SK-N-SH (cell line): ENCODE data around the gene CA5A. TPM values are rescaled to one million over a fixed set of nuclear protein-coding genes. Genes with fewer than 3 reads are reported as not detected.

ENCODE experiments used
- CTCF ChIA-PET: fragments of 300-600, 350-600 bp; formaldehyde crosslinking; extraction: SDS; loops from one replicate; lab custom pipeline; 2021; lab: Yijun Ruan, JAX
- POLR2A ChIA-PET: fragments of 350-600 bp; sonication (Branson Sonifier 250); formaldehyde crosslinking; extraction: SDS; loops from one replicate; lab custom pipeline; 2020; ENCODE audit warnings: antibody characterized with exemption, inconsistent platforms; lab: Yijun Ruan, JAX
- DNase-seq: peaks from one replicate; pipeline ENCODE4 v3.0.0; 2012
- H2AFZ ChIP-seq: fragments of 200-600 bp; sonication (generic); 2 replicates; pipeline ENCODE4 v1.8.1; 2016; ENCODE audit warnings: antibody characterized with exemption, mild to moderate bottlenecking, low read depth
- H3F3A ChIP-seq: fragments of 200-600 bp; sonication (generic); replicated peaks from 2 replicates; pipeline ENCODE3; 2016; ENCODE audit warnings: antibody characterized with exemption, mild to moderate bottlenecking; ENCODE audit not compliant: insufficient read depth
- H3K27ac ChIP-seq, 2 experiments: fragments of 200-500 bp in 1 of 2; fragments of 200-600 bp in 1 of 2; sonication (Bioruptor generic) in 1 of 2; sonication (generic), shearing (Covaris generic) in 1 of 2; 2 replicates each; pipeline versions ENCODE4 v1.5.1 to v1.6.1; 2014 to 2016; ENCODE audit warnings: low read depth in 2 of 2, inconsistent platforms in 1 of 2, low read length in 1 of 2, mild to moderate bottlenecking in 1 of 2, mixed read lengths in 1 of 2
- H3K27me3 ChIP-seq: fragments of 200-600 bp; sonication (generic), shearing (Covaris generic); 2 replicates; pipeline ENCODE4 v1.6.1; 2016; ENCODE audit warnings: mixed run types; ENCODE audit not compliant: insufficient read depth
- H3K36me3 ChIP-seq, 2 experiments: fragments of 200-500 bp in 1 of 2; fragments of 200-600 bp in 1 of 2; sonication (Bioruptor generic) in 1 of 2; sonication (generic) in 1 of 2; replicated peaks in 1 of 2; 2 replicates each; pipeline versions ENCODE3 to v1.5.1; 2014 to 2016; ENCODE audit warnings: low read length in 1 of 2, mild to moderate bottlenecking in 1 of 2; ENCODE audit not compliant: insufficient read depth in 2 of 2, control insufficient read depth in 1 of 2
- H3K4me1 ChIP-seq, 2 experiments: fragments of 200-500 bp in 1 of 2; fragments of 200-600 bp in 1 of 2; sonication (Bioruptor generic) in 1 of 2; sonication (generic), shearing (Covaris generic) in 1 of 2; 2 replicates each; pipeline versions ENCODE4 v1.5.1 to v1.6.1; 2014 to 2016; ENCODE audit warnings: low read depth in 1 of 2, low read length in 1 of 2, mixed run types in 1 of 2; ENCODE audit not compliant: insufficient read depth in 2 of 2, control insufficient read depth in 1 of 2
- H3K4me2 ChIP-seq: fragments of 200-600 bp; sonication (generic), shearing (Covaris generic); 2 replicates; pipeline ENCODE4 v1.6.1; 2017; ENCODE audit warnings: mixed run types
- H3K4me3 ChIP-seq, 2 experiments: fragments of 200-500 bp in 1 of 2; fragments of 200-600 bp in 1 of 2; sonication (Bioruptor generic) in 1 of 2; sonication (generic), shearing (Covaris generic) in 1 of 2; 2 replicates each; pipeline versions ENCODE4 v1.5.1 to v1.8.1; 2014 to 2016; ENCODE audit warnings: low read depth in 2 of 2, inconsistent platforms in 1 of 2, low read length in 1 of 2, mild to moderate bottlenecking in 1 of 2, mixed read lengths in 1 of 2, moderate library complexity in 1 of 2
- H3K79me2 ChIP-seq: fragments of 200-600 bp; sonication (generic); 2 replicates; pipeline ENCODE4 v1.8.1; 2017; ENCODE audit warnings: mild to moderate bottlenecking; ENCODE audit not compliant: insufficient read depth
- H3K9ac ChIP-seq: fragments of 200-600 bp; sonication (generic); 2 replicates; pipeline ENCODE4 v1.6.1; 2017; ENCODE audit warnings: mixed run types
- H3K9me2 ChIP-seq: fragments of 200-600 bp; sonication (generic); 2 replicates; pipeline ENCODE4 v1.6.1; 2017; ENCODE audit warnings: mixed run types
- H3K9me3 ChIP-seq: fragments of 200-600 bp; sonication (generic); 2 replicates; pipeline ENCODE4 v1.6.1; 2017; ENCODE audit warnings: mixed run types, mild to moderate bottlenecking, moderate library complexity
- H4K20me1 ChIP-seq: fragments of 200-600 bp; sonication (generic); 2 replicates; pipeline ENCODE4 v1.6.1; 2017; ENCODE audit warnings: mild to moderate bottlenecking, mixed run types; ENCODE audit not compliant: insufficient read depth
- CHD2 ChIP-seq: fragments of 150-350 bp; IDR thresholded peaks from 2 replicates; pipeline ENCODE4 v1.6.1; 2018; ENCODE audit warnings: low read length; ENCODE audit not compliant: partially characterized antibody
- EP300 ChIP-seq, 2 experiments: IDR thresholded peaks; 2 replicates each; pipeline versions ENCODE4 v1.4.0 to v1.6.1; 2012; ENCODE audit warnings: borderline replicate concordance in 1 of 2, low read depth in 1 of 2, low read length in 1 of 2
- FOSL2 ChIP-seq: IDR thresholded peaks from 2 replicates; pipeline ENCODE4 v1.4.0; 2012; ENCODE audit warnings: low read depth, mild to moderate bottlenecking, moderate library complexity, borderline replicate concordance
- FOXJ3 ChIP-seq: sonication (generic); formaldehyde crosslinking; IDR thresholded peaks from 2 replicates; pipeline ENCODE4 v1.5.1; 2020; ENCODE audit warnings: mild to moderate bottlenecking, missing genetic modification reagents
- GABPA ChIP-seq: IDR thresholded peaks from 2 replicates; pipeline ENCODE4 v1.4.0; 2012; ENCODE audit warnings: low read depth, mild to moderate bottlenecking
- GATA2 ChIP-seq: sonication (generic); formaldehyde crosslinking; IDR thresholded peaks from 2 replicates; pipeline ENCODE4 v1.5.0; 2020; ENCODE audit warnings: mild to moderate bottlenecking, missing genetic modification reagents
- MEF2A ChIP-seq: IDR thresholded peaks from 2 replicates; pipeline ENCODE4 v1.4.0; 2012; ENCODE audit warnings: low read depth, borderline replicate concordance
- MXI1 ChIP-seq: IDR thresholded peaks from 2 replicates; pipeline ENCODE4 v1.6.1; 2012; ENCODE audit warnings: mild to moderate bottlenecking, low read depth, low read length, improper control_type of control experiment
- NRF1 ChIP-seq: IDR thresholded peaks from 2 replicates; pipeline ENCODE4 v1.6.1; 2012; ENCODE audit warnings: low read depth, mild to moderate bottlenecking, low read length
- POLR2AphosphoS5 ChIP-seq: IDR thresholded peaks from 2 replicates; pipeline ENCODE4 v1.6.1; 2012; ENCODE audit warnings: low read depth, low read length
- RAD21 ChIP-seq: IDR thresholded peaks from 2 replicates; pipeline ENCODE4 v1.6.1; 2012; ENCODE audit warnings: mild to moderate bottlenecking, low read length
- RXRA ChIP-seq: IDR thresholded peaks from 2 replicates; pipeline ENCODE4 v1.4.0; 2012; ENCODE audit warnings: low read depth, mild to moderate bottlenecking, borderline replicate concordance
- SIN3A ChIP-seq: IDR thresholded peaks from 2 replicates; pipeline ENCODE4 v1.6.1; 2012; ENCODE audit warnings: low read depth, mild to moderate bottlenecking, low read length, moderate library complexity, borderline replicate concordance
- SMC3 ChIP-seq: IDR thresholded peaks from 2 replicates; pipeline ENCODE4 v1.6.1; 2012; ENCODE audit warnings: low read depth, low read length, improper control_type of control experiment
- TAF1 ChIP-seq: IDR thresholded peaks from 2 replicates; pipeline ENCODE4 v1.6.1; 2012; ENCODE audit warnings: low read depth, mild to moderate bottlenecking, low read length, moderate library complexity, borderline replicate concordance
- TCF12 ChIP-seq: IDR thresholded peaks from 2 replicates; pipeline ENCODE4 v1.4.0; 2012
- YY1 ChIP-seq: IDR thresholded peaks from 2 replicates; pipeline ENCODE4 v1.4.0; 2012; ENCODE audit warnings: low read depth, mild to moderate bottlenecking
- WGBS: methylation state at CpG from one replicate; pipeline ENCODE4 v1.1.6; 2017; ENCODE audit warnings: low lambda C conversion rate; 5-methylcytosine and 5-hydroxymethylcytosine counted together
- polyA plus RNA-seq, 3 experiments: library from polyadenylated mRNA; depleted of rRNA; stranded (reverse); fragments of >200 nt; gene quantifications; 2 replicates each; pipeline ENCODE4 v1.2.3, GENCODE V29; 2012
- TF ChIP-seq, protein P1 (sequence below): IDR thresholded peaks from 2 replicates; pipeline ENCODE4 v1.6.1; 2012; ENCODE audit warnings: mild to moderate bottlenecking, low read depth, low read length, moderate library complexity
- TF ChIP-seq, protein P2 (sequence below): fragments of 200-600 bp; sonication (generic); IDR thresholded peaks from 2 replicates; pipeline ENCODE4 v1.6.1; 2017; ENCODE audit warnings: antibody characterized with exemption, mild to moderate bottlenecking, moderate library complexity
- TF ChIP-seq, protein P3 (sequence below): IDR thresholded peaks from 2 replicates; pipeline ENCODE4 v1.4.0; 2012; ENCODE audit warnings: low read depth, borderline replicate concordance

Gene CA5A
- polyA plus RNA-seq, 1 of the 3 experiments (the other 2 are of a cell fraction): not detected

DNA sequence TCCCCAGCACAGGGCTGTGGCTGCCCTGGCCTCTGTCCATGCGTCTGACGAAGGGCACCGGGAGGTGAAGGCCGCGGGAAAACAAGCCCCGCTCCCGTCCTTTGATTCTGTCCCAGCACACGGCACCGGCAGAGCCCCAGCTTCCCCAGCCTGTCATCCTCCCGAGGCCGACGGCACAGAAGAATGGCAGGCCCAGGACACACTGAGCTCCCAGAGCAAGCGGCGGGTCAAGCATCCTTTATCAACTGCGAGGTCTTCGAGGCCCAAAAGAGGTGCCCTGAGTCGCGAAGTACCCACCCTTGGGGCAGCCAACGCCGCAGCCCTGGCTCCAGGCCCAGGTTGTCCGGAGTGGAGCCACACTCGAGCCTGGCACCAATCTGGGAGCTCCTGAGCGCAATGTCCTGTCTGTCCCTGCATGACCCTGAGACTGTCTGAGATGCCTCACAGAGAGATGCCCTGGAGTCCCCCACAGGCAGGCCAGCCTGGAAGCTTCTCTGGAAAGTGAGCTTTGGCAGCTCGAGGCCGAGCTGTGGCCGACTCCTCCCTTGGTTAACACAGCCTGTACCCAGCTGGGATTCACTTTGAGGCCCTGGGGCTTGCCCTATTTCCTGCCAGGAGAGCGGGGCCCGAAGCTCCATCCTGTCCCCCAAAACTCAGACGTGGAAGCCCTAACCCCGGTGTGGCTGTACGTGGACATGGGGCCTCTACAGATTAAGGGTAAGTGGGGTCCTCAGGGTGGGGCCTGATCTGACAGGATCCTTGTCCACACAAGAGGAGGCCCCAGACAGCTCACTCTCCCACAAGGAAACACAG lies 90.3 kb downstream of the CA5A start:
- 90% methylated on average over 22 of the region's 31 CpGs for WGBS
- Histone ChIP-seq H3K4me2 (no peak overlapping the region), H4K20me1 (peaks cover 32% of the 10 kb centered on the region), H3K9me3 (no peaks in the 10 kb centered on the region), H3K36me3 (peaks cover 3 to 34% of the 10 kb centered on the region in 2 experiments), H3F3A (no peaks in the 10 kb centered on the region), H3K79me2 (peaks cover 3% of the 10 kb centered on the region; the same call in 1 of the 2 replicates), H3K27ac (no peak overlapping the region; a peak in 1 of 4 replicates), H3K4me1 (peaks cover 0 to 26% of the 10 kb centered on the region in 2 experiments; a peak in 1 of 4 replicates), H3K27me3 (no peaks in the 10 kb centered on the region), H3K9me2 (no peaks in the 10 kb centered on the region), H3K9ac (no peak overlapping the region), H2AFZ (no peak overlapping the region), H3K4me3 (no peak overlapping the region)
- POLR2A ChIA-PET: interaction anchor here (0.7 to 1.1 kb wide), 2 partner anchors 38 to 39 kb away, joined by 3 read pairs; no protein-coding TSS in a partner anchor
- CTCF ChIA-PET: interaction anchor here (1.2 to 10.5 kb wide), 7 partner anchors 8 to 67 kb away, joined by 3 to 207 read pairs (median 6); partner anchors contain the start of gene SLC7A5
- DNase-seq: no peak
- TF ChIP-seq RXRA: no peak
- no peak for TF ChIP-seq TAF1
- no peak for TF ChIP-seq EP300 (IDR thresholded peaks at IDR 0.05; ENCODE audit: borderline replicate concordance in 1 of 2, low read depth in 1 of 2, low read length in 1 of 2)
- no peak for TF ChIP-seq TCF12
- no peak for TF ChIP-seq GATA2 (CRISPR knock-in tag)
- no peak for TF ChIP-seq SIN3A

DNA sequence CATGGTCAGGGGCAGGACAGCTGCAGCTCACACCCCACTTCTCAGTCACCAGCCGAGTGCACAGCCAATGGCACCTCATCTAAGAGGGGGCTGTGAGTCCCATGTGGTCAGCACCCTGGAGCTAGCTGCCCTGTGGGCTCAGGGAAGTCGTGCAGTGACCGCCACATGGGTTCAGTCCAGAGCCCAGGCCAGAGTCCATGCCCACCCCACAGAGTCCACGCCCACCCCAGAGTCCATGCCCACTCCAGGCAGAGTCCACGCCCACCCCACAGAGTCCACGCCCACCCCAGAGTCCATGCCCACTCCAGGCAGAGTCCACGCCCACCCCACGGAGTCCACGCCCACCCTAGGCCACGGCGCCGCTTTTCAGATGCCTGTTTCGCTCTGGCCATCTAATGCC lies 91.1 kb downstream of the CA5A start:
- peaks cover 0 to 22% of the 10 kb centered on the region in 2 experiments; a peak in 1 of 4 replicates for H3K4me1 ChIP-seq
- CTCF ChIA-PET: interaction anchor here (1.7 to 10.5 kb wide), 3 partner anchors 9 to 66 kb away, joined by 6 to 207 read pairs (median 29); partner anchors contain the start of gene SLC7A5
- H3K36me3 ChIP-seq: peaks cover under 1 to 30% of the 10 kb centered on the region in 2 experiments
- no peak overlapping the region for H2AFZ ChIP-seq
- no peaks in the 10 kb centered on the region for H3F3A ChIP-seq
- peaks cover 3% of the 10 kb centered on the region; the same call in 1 of the 2 replicates for H3K79me2 ChIP-seq
- DNase-seq: no peak
- no peak overlapping the region for H3K4me3 ChIP-seq
- H3K27ac ChIP-seq: no peak overlapping the region
- no peaks in the 10 kb centered on the region for H3K27me3 ChIP-seq
- H3K9me2 ChIP-seq: no peaks in the 10 kb centered on the region
- WGBS: 98% methylated on average over 6 of the region's 13 CpGs
- POLR2A ChIA-PET: interaction anchor here (0.8 kb wide), 1 partner anchor 38 kb away, joined by 3 read pairs; no protein-coding TSS in a partner anchor
- H3K9ac ChIP-seq: no peak overlapping the region
- no peaks in the 10 kb centered on the region for H3K9me3 ChIP-seq
- H3K4me2 ChIP-seq: no peak overlapping the region
- H4K20me1 ChIP-seq: peaks cover 32% of the 10 kb centered on the region
- no peak for TF ChIP-seq GATA2 (CRISPR knock-in tag)
- TF ChIP-seq POLR2AphosphoS5: no peak
- no peak for TF ChIP-seq MEF2A
- no peak for TF ChIP-seq RAD21
- TF ChIP-seq, protein P1, sequence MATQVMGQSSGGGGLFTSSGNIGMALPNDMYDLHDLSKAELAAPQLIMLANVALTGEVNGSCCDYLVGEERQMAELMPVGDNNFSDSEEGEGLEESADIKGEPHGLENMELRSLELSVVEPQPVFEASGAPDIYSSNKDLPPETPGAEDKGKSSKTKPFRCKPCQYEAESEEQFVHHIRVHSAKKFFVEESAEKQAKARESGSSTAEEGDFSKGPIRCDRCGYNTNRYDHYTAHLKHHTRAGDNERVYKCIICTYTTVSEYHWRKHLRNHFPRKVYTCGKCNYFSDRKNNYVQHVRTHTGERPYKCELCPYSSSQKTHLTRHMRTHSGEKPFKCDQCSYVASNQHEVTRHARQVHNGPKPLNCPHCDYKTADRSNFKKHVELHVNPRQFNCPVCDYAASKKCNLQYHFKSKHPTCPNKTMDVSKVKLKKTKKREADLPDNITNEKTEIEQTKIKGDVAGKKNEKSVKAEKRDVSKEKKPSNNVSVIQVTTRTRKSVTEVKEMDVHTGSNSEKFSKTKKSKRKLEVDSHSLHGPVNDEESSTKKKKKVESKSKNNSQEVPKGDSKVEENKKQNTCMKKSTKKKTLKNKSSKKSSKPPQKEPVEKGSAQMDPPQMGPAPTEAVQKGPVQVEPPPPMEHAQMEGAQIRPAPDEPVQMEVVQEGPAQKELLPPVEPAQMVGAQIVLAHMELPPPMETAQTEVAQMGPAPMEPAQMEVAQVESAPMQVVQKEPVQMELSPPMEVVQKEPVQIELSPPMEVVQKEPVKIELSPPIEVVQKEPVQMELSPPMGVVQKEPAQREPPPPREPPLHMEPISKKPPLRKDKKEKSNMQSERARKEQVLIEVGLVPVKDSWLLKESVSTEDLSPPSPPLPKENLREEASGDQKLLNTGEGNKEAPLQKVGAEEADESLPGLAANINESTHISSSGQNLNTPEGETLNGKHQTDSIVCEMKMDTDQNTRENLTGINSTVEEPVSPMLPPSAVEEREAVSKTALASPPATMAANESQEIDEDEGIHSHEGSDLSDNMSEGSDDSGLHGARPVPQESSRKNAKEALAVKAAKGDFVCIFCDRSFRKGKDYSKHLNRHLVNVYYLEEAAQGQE: no peak
- no peak for TF ChIP-seq SMC3
- no peak for TF ChIP-seq RXRA
- TF ChIP-seq GABPA: no peak
- no peak for TF ChIP-seq NRF1
- no peak for TF ChIP-seq CHD2
- no peak for TF ChIP-seq YY1
- TF ChIP-seq, protein P2, sequence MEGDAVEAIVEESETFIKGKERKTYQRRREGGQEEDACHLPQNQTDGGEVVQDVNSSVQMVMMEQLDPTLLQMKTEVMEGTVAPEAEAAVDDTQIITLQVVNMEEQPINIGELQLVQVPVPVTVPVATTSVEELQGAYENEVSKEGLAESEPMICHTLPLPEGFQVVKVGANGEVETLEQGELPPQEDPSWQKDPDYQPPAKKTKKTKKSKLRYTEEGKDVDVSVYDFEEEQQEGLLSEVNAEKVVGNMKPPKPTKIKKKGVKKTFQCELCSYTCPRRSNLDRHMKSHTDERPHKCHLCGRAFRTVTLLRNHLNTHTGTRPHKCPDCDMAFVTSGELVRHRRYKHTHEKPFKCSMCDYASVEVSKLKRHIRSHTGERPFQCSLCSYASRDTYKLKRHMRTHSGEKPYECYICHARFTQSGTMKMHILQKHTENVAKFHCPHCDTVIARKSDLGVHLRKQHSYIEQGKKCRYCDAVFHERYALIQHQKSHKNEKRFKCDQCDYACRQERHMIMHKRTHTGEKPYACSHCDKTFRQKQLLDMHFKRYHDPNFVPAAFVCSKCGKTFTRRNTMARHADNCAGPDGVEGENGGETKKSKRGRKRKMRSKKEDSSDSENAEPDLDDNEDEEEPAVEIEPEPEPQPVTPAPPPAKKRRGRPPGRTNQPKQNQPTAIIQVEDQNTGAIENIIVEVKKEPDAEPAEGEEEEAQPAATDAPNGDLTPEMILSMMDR: no peak
- no peak for TF ChIP-seq SIN3A
- TF ChIP-seq FOXJ3 (CRISPR knock-in tag): no peak
- TF ChIP-seq, protein P3, sequence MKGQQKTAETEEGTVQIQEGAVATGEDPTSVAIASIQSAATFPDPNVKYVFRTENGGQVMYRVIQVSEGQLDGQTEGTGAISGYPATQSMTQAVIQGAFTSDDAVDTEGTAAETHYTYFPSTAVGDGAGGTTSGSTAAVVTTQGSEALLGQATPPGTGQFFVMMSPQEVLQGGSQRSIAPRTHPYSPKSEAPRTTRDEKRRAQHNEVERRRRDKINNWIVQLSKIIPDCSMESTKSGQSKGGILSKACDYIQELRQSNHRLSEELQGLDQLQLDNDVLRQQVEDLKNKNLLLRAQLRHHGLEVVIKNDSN: no peak
- no peak for TF ChIP-seq FOSL2
- TF ChIP-seq MXI1: no peak
